Islet of Langerhans (tissue), 1 donor: ENCODE measurements around the gene PTPRB.

Source experiments
- FAIRE-seq: peaks from one replicate; lab custom pipeline; 2011; peaks lifted over from hg19 to GRCh38; lab: Jason Lieb, UNC

The PTPRB gene

DNA sequence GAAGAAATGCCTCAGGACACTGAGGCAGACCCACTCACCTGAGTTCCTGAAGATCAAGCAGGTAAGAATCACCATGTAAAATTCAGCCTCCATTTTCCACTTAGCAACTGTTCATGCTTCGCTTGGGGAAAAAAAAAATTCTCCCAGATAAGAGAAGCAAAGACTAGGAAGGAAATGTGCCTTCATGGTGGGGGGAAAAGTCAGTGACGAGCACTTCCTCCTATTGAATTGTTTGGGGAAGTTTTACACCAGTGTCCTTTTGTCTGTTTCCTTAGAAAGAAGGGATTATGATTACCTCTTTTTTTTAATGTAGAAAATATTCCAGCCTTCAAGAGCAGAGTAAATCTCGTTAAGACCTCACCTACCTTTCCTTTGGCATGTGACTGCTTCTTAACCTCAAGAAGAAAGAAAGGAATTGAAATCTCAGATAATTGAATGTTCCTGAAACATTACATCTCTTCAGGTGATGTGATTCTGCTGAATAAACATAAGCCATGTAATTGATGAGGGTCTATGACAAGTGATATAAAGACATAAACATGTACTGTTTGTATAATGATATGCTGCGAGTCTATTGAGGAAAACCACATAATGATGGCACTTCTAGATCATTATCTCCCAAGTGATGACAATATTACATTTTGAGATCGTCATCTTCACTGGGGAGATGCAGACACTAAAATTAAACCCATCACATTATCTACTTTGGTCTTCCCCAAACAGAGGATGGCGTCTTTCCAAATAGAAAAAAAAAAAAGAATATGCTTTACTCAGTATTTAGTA lies at the start of gene PTPRB:
PTPRB (minus strand) TSS at position 127 of the 783 bp plus-strand sequence; CDS start at position 93, 34 bp downstream.
- no peak for FAIRE-seq

GRCh38 chr12:70686907-70687306 lies 49.7 kb upstream of the PTPRB start:
- no peak for FAIRE-seq

GRCh38 chr12:70686299-70686698 lies 49.1 kb upstream of the PTPRB start:
- no peak for FAIRE-seq

DNA sequence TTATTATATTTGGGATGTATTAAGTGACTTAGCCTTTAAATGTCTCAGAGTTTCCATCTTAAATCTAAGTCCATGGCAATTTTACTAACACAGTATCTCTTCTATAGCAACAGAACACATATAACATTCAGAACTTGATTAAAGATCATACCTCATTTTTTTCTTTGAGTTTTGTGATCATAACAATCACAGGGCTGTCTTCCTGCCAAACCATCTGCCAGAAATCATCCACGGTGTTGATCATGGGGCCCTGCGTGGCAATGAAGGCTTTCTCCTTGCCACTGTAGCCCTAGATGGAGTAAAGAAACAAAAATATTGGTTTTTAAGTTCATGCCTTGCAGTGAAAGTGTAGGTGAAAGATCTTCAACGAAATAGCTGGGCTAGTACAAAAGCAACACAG lies 46.7 kb upstream of the PTPRB start:
- no peak for FAIRE-seq

- no peak for FAIRE-seq
Measured at GRCh38 chr12:70671698-70672097, 34.5 kb upstream of the PTPRB start.

GRCh38 chr12:70670948-70671347 lies 33.7 kb upstream of the PTPRB start:
- no peak for FAIRE-seq

- no peak for FAIRE-seq
Measured at GRCh38 chr12:70667253-70667652, 30.0 kb upstream of the PTPRB start.

DNA sequence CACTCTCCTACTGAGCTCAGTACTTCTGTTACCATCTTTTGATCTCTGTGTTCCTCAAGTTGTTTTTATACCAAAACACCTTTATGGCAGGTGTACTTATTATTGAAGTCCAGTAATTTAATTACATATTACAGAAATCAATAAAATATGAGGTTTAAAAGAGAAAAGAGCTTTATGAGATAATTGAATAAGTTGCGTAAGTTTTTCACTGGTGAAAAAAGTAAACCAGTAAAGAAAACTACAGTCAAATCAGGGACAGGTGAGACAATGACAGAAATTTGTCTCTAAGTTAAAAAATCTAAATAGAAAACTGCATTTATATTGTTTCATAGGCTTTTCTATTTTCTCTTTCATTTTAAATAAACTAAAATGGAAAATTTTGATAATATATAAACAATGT lies 29.1 kb upstream of the PTPRB start:
- FAIRE-seq = no peak

- FAIRE-seq = no peak
Measured at GRCh38 chr12:70664465-70664881, 27.2 kb upstream of the PTPRB start.

DNA sequence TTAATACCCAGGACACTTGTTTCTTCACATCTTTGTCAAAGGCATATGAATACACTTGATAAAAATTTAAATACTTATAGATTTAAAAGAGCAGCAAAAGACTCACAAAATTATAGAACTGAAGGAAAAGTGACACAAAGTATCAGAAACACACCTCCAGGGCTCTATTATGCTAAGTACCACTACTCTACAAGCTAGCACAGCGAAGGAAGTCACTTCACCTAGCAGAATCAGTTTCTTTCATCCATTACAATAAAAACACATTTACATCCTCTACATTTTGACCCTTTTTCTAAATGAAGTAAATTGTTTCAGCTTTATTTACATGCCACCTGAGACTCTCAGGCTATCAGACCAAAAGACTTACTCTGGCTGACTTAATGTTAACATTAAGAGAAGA lies 26.6 kb upstream of the PTPRB start:
- FAIRE-seq = no peak

GRCh38 chr12:70661466-70662161 lies 24.4 kb upstream of the PTPRB start:
- no peak for FAIRE-seq

DNA sequence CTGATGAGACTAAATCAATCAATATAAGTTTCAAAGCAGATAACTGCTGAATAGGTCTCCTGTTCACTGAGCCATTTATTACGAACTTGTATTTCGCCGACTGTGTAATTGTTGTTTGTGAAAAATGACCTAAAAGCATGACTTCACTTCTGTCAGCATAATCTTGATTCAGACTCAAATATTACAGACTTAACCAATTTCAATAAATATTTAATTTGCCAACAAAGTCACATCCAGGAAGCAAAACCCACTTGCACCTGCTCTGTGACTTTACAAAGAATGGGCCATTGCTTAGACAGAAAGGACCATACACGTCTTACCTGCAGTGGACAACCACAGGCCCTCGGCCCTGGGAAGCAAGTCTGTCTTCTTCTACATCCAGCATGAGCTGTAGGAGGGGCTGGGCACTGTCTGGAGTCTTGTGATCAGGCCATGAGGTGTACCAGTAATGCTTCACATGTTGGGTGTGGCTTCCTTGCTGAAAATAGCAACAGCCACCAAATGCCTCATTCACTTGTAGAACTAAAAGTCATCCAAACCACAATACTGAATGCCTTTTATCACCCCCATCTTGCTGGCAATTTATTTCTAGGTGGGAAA lies 23.5 kb upstream of the PTPRB start:
- no peak for FAIRE-seq

DNA sequence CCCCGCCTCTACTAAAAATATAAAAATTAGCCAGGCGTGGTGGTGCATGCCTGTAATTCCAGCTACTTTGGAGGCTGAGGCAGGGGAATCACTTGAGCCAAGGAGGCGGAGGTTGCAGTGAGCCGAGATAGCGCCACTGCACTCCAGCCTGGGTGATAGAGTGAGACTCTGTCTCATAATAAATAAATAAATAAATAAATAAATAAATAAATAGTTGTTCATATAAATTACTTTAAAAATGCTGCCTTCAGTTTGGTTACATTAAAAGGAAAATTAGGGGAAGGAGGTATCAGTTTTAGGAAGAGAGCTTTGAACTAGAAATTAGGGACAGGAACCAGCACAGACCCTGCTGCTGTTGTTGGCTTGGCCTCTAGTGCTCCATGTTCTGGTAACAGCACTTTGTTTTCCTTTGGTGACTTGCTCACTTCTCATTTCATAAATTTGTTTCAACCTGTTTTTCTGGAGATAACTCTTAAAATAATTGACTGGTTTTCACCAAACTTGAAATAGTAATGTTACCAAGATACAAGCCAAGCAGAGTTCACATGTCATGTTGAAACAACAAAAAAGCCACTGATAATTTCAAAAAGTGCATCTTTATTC lies 22.9 kb upstream of the PTPRB start:
- FAIRE-seq = no peak

DNA sequence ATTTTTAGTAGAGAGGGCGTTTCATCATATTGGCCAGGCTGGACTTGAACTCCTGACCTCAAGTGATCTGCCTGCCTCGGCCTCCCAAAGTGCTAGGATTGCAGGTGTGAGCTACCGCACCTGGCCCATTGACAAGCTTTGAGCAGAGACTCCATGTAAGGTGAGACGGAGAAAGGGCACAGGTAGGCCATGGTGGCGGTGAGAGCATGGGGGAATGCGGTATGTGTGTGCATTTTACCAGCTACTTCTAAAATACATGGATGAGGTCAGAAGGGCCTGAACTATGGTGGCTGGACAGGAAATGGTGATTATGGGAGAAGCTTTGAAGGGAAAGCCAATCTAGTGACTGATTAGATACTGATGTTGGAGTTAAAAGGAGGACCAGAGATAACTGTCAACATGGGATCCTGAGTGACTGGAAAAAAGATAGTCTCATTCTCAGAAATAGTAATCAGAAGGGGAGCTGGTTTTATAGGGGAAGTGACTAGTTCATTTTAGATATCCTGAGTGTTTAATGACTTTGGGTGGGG lies 21.9 kb upstream of the PTPRB start:
- FAIRE-seq = no peak

- FAIRE-seq = no peak
Measured at GRCh38 chr12:70657616-70658286, 20.5 kb upstream of the PTPRB start.

DNA sequence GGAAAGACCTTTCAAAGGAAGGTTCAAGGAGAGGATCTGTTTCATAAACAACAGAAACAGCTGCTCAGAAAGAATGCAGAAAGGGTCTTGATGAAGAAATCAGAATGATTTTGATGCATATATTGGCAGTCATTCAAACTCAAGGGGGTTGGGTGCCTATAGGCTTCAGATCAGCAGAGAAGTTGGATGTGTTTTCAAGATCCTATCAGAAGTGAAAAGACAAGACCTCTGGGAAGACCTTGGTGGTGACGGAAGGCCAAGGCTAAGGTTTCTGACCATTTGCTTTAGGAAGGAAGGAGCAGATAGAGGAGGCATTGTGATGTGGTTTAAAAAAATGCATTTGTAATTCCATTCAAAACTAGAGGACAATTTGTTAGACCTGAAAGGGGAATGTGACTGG lies 15.2 kb upstream of the PTPRB start:
- no peak for FAIRE-seq

DNA sequence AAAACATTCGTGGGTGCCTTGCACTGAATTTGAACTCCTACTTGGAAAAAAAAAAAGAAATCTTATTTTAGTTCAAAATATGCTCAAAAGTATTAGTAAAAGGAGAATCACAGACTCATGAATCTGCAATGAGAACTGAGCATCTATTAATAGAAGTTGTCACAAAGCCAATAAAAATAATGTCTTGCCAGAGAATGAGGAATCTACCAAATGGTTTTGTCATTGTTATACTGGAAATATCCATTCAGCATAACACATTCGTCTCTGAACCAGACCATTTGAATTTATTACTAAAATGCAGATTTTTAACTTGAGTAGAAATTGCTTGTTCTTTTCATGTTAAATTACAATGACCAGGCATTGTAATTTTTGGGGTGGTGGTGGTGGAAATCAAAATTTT lies 11.6 kb upstream of the PTPRB start:
- FAIRE-seq = no peak

DNA sequence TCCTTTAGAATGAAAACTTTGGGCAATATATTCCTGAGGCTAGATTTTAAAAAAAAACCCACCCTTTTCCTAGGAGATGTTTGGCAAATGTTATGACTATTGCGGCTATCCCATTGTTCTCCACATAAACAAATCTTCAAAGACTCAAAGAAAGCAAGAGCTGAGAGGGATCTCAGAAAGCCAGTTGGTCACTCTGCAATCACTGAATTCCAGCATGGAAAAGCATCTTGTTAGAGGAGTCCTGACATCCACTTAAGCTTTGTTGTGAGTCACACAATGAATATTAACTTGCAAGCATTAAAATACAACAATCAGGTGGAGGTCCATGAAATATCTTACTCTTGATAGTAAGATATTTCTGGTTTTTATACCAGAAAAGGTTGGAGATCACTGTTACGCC lies 11.0 kb upstream of the PTPRB start:
- no peak for FAIRE-seq

- no peak for FAIRE-seq
Measured at GRCh38 chr12:70646850-70647249, 9.6 kb upstream of the PTPRB start.

GRCh38 chr12:70645494-70646317 lies 8.5 kb upstream of the PTPRB start:
- no peak for FAIRE-seq

GRCh38 chr12:70644861-70645260 lies 7.6 kb upstream of the PTPRB start:
- FAIRE-seq = no peak
